ENCODE results near the gene EVA1C.

The EVA1C gene

GRCh38 chr21:32472890-32473765, 60.6 kb downstream of the EVA1C start:
- FAIRE-seq (no peak), DNase-seq (ENCODE audit: insufficient read length, low spot score) (no peak)
- TF ChIP-seq POU2F2 (IDR thresholded peaks at IDR 0.05; ENCODE audit: low read depth, low read length): no peak
- TF ChIP-seq POLR2AphosphoS5 (IDR thresholded peaks at IDR 0.05; ENCODE audit: low read depth, low read length): no peak
- no peak for TF ChIP-seq TAF1 (IDR thresholded peaks at IDR 0.05; ENCODE audit: low read depth, low read length)
- TF ChIP-seq PAX5 (IDR thresholded peaks at IDR 0.05; ENCODE audit: insufficient read depth, low read length, severe bottlenecking): no peak
- no peak for TF ChIP-seq SPI1 (IDR thresholded peaks at IDR 0.05; ENCODE audit: low read depth, low read length)
- TF ChIP-seq POLR2A (IDR thresholded peaks at IDR 0.05; ENCODE audit: low read depth, low read length): no peak

- TF ChIP-seq SPI1 (IDR thresholded peaks at IDR 0.05; ENCODE audit: low read depth, low read length) (no peak), POLR2A (IDR thresholded peaks at IDR 0.05; ENCODE audit: low read depth, low read length) (no peak), TAF1 (IDR thresholded peaks at IDR 0.05; ENCODE audit: low read depth, low read length) (no peak), POLR2AphosphoS5 (IDR thresholded peaks at IDR 0.05; ENCODE audit: low read depth, low read length) (no peak), POU2F2 (IDR thresholded peaks at IDR 0.05; ENCODE audit: low read depth, low read length) (no peak), PAX5 (IDR thresholded peaks at IDR 0.05; ENCODE audit: insufficient read depth, low read length, severe bottlenecking) (no peak)
- no peak for FAIRE-seq
- DNase-seq (ENCODE audit: insufficient read length, low spot score): no peak
These were observed 61.9 kb downstream of the EVA1C start for GRCh38 chr21:32474179-32475059.

- no peak for TF ChIP-seq TAF1 (IDR thresholded peaks at IDR 0.05; ENCODE audit: low read depth, low read length)
- no peak for TF ChIP-seq POU2F2 (IDR thresholded peaks at IDR 0.05; ENCODE audit: low read depth, low read length)
- TF ChIP-seq POLR2A (IDR thresholded peaks at IDR 0.05; ENCODE audit: low read depth, low read length): no peak
- TF ChIP-seq SPI1 (IDR thresholded peaks at IDR 0.05; ENCODE audit: low read depth, low read length): no peak
- DNase-seq (ENCODE audit: insufficient read length, low spot score) (no peak), FAIRE-seq (no peak)
These were observed 62.8 kb downstream of the EVA1C start for GRCh38 chr21:32475162-32475812.

- no peak for DNase-seq (ENCODE audit: insufficient read length, low spot score)
These were observed 64.3 kb downstream of the EVA1C start for GRCh38 chr21:32476661-32477423.

GRCh38 chr21:32477424-32477745, 64.9 kb downstream of the EVA1C start:
- no peak for TF ChIP-seq TAF1 (IDR thresholded peaks at IDR 0.05; ENCODE audit: low read depth, low read length)
- TF ChIP-seq POU2F2 (IDR thresholded peaks at IDR 0.05; ENCODE audit: low read depth, low read length): no peak
- TF ChIP-seq SPI1 (IDR thresholded peaks at IDR 0.05; ENCODE audit: low read depth, low read length): no peak
- TF ChIP-seq PAX5 (IDR thresholded peaks at IDR 0.05; ENCODE audit: insufficient read depth, low read length, severe bottlenecking): no peak
- TF ChIP-seq POLR2A (IDR thresholded peaks at IDR 0.05; ENCODE audit: low read depth, low read length): no peak
- TF ChIP-seq POLR2AphosphoS5 (IDR thresholded peaks at IDR 0.05; ENCODE audit: low read depth, low read length): no peak
- DNase-seq (ENCODE audit: insufficient read length, low spot score) (no peak), FAIRE-seq (no peak)

More at GRCh38 chr21:32476661-32477423, 64.3 kb downstream of the EVA1C start:
- TF ChIP-seq PAX5 (IDR thresholded peaks at IDR 0.05; ENCODE audit: insufficient read depth, low read length, severe bottlenecking) (no peak), POLR2A (IDR thresholded peaks at IDR 0.05; ENCODE audit: low read depth, low read length) (no peak), SPI1 (IDR thresholded peaks at IDR 0.05; ENCODE audit: low read depth, low read length) (no peak), POU2F2 (IDR thresholded peaks at IDR 0.05; ENCODE audit: low read depth, low read length) (no peak), TAF1 (IDR thresholded peaks at IDR 0.05; ENCODE audit: low read depth, low read length) (no peak), POLR2AphosphoS5 (IDR thresholded peaks at IDR 0.05; ENCODE audit: low read depth, low read length) (no peak)
- FAIRE-seq: no peak

- TF ChIP-seq TAF1 (IDR thresholded peaks at IDR 0.05; ENCODE audit: low read depth, low read length): no peak
- no peak for TF ChIP-seq POLR2A (IDR thresholded peaks at IDR 0.05; ENCODE audit: low read depth, low read length)
- no peak for TF ChIP-seq POU2F2 (IDR thresholded peaks at IDR 0.05; ENCODE audit: low read depth, low read length)
- TF ChIP-seq POLR2AphosphoS5 (IDR thresholded peaks at IDR 0.05; ENCODE audit: low read depth, low read length): no peak
- no peak for TF ChIP-seq SPI1 (IDR thresholded peaks at IDR 0.05; ENCODE audit: low read depth, low read length)
- TF ChIP-seq PAX5 (IDR thresholded peaks at IDR 0.05; ENCODE audit: insufficient read depth, low read length, severe bottlenecking): no peak
- no peak for DNase-seq (ENCODE audit: insufficient read length, low spot score)
- no peak for FAIRE-seq
These were observed 69.4 kb downstream of the EVA1C start for GRCh38 chr21:32481875-32482408.

- DNase-seq (ENCODE audit: insufficient read length, low spot score): no peak
- FAIRE-seq: no peak
- no peak for TF ChIP-seq TAF1 (IDR thresholded peaks at IDR 0.05; ENCODE audit: low read depth, low read length)
- TF ChIP-seq POU2F2 (IDR thresholded peaks at IDR 0.05; ENCODE audit: low read depth, low read length): no peak
- no peak for TF ChIP-seq PAX5 (IDR thresholded peaks at IDR 0.05; ENCODE audit: insufficient read depth, low read length, severe bottlenecking)
- no peak for TF ChIP-seq SPI1 (IDR thresholded peaks at IDR 0.05; ENCODE audit: low read depth, low read length)
- no peak for TF ChIP-seq POLR2AphosphoS5 (IDR thresholded peaks at IDR 0.05; ENCODE audit: low read depth, low read length)
- TF ChIP-seq POLR2A (IDR thresholded peaks at IDR 0.05; ENCODE audit: low read depth, low read length): no peak
These were observed 70.2 kb downstream of the EVA1C start for GRCh38 chr21:32482565-32483292.

GRCh38 chr21:32483293-32483595, 70.7 kb downstream of the EVA1C start:
- no peak for TF ChIP-seq POLR2AphosphoS5 (IDR thresholded peaks at IDR 0.05; ENCODE audit: low read depth, low read length)
- TF ChIP-seq PAX5 (IDR thresholded peaks at IDR 0.05; ENCODE audit: insufficient read depth, low read length, severe bottlenecking): no peak
- no peak for TF ChIP-seq TAF1 (IDR thresholded peaks at IDR 0.05; ENCODE audit: low read depth, low read length)
- TF ChIP-seq SPI1 (IDR thresholded peaks at IDR 0.05; ENCODE audit: low read depth, low read length): no peak
- no peak for TF ChIP-seq POU2F2 (IDR thresholded peaks at IDR 0.05; ENCODE audit: low read depth, low read length)
- TF ChIP-seq POLR2A (IDR thresholded peaks at IDR 0.05; ENCODE audit: low read depth, low read length): no peak
- FAIRE-seq (no peak), DNase-seq (ENCODE audit: insufficient read length, low spot score) (no peak)
